OCI-LY7 (cell line): ENCODE results near the gene ADD1. TPM values are rescaled to one million over a fixed set of nuclear protein-coding genes. Genes with fewer than 3 reads are reported as not detected.

Source experiments
- BruUV-seq: library from RNA; stranded (reverse); fragments of 400-500 nt; replicated peaks from 2 replicates; lab custom pipeline; 2021; lab: Mats Ljungman, UMichigan
- CTCF ChIA-PET: fragments of 300-600 bp; sonication (Branson Sonifier 250); formaldehyde crosslinking; loops from one replicate; lab custom pipeline; 2022; ENCODE audit warnings: antibody characterized with exemption; ENCODE audit not compliant: unreplicated experiment; lab: Charles Lee
- POLR2A ChIA-PET: fragments of 300-600 bp; sonication (Branson Sonifier 250); formaldehyde crosslinking; loops from one replicate; lab custom pipeline; 2022; ENCODE audit warnings: antibody characterized with exemption; lab: Charles Lee
- DNase-seq: peaks from one replicate; pipeline ENCODE4 v3.0.0-alpha.2; 2015; ENCODE audit warnings: low spot score
- H2AFZ ChIP-seq: fragments of 200-600 bp; sonication (generic), shearing (Covaris generic); 2 replicates; pipeline ENCODE4 v1.6.1; 2014; ENCODE audit warnings: mild to moderate bottlenecking, antibody characterized with exemption, low read length, moderate library complexity
- H3K27ac ChIP-seq: fragments of 200-600 bp; sonication (generic); 2 replicates; pipeline ENCODE4 v1.5.1; 2014; ENCODE audit warnings: mixed run types, low read depth, mild to moderate bottlenecking, moderate library complexity, low read length, inconsistent platforms; ENCODE audit not compliant: poor library complexity, severe bottlenecking
- H3K36me3 ChIP-seq: fragments of 200-600 bp; sonication (generic); 2 replicates; pipeline ENCODE4 v1.6.1; 2014; ENCODE audit warnings: mild to moderate bottlenecking, antibody characterized with exemption, low read length, moderate library complexity, mixed read lengths; ENCODE audit not compliant: insufficient read depth
- H3K4me1 ChIP-seq: fragments of 200-600 bp; sonication (generic); 2 replicates; pipeline ENCODE4 v1.5.1; 2014; ENCODE audit warnings: mild to moderate bottlenecking, low read length; ENCODE audit not compliant: insufficient read depth, poor library complexity, severe bottlenecking
- H3K4me2 ChIP-seq: fragments of 200-600 bp; sonication (generic); 2 replicates; pipeline ENCODE4 v1.6.1; 2014; ENCODE audit warnings: mild to moderate bottlenecking, low read length
- H3K4me3 ChIP-seq: fragments of 200-600 bp; sonication (generic); 2 replicates; pipeline ENCODE4 v1.5.1; 2014; ENCODE audit warnings: mild to moderate bottlenecking, low read depth, low read length; ENCODE audit not compliant: poor library complexity, severe bottlenecking
- H3K79me2 ChIP-seq: fragments of 200-600 bp; sonication (generic); 2 replicates; pipeline ENCODE4 v1.6.1; 2016; ENCODE audit warnings: low read depth, mild to moderate bottlenecking, low read length, moderate library complexity, mixed read lengths; ENCODE audit not compliant: insufficient read depth
- H3K9me2 ChIP-seq: fragments of 200-600 bp; sonication (generic); 2 replicates; pipeline ENCODE4 v1.6.1; 2016; ENCODE audit warnings: mild to moderate bottlenecking, low read length, mixed read lengths; ENCODE audit not compliant: insufficient read depth
- H3K9me3 ChIP-seq: fragments of 200-600 bp; sonication (generic); 2 replicates; pipeline ENCODE4 v1.6.1; 2014; ENCODE audit warnings: mild to moderate bottlenecking, mixed run types, low read length, mixed read lengths
- H4K20me1 ChIP-seq: fragments of 200-600 bp; sonication (generic); 2 replicates; pipeline ENCODE4 v1.6.1; 2014; ENCODE audit warnings: mild to moderate bottlenecking, antibody characterized with exemption, low read length, moderate library complexity, mixed read lengths; ENCODE audit not compliant: insufficient read depth
- EZH2phosphoT487 ChIP-seq: fragments of 200-600 bp; sonication (generic); IDR thresholded peaks from 2 replicates; pipeline ENCODE4 v1.6.1; 2018; ENCODE audit warnings: low read depth, borderline replicate concordance, mild to moderate bottlenecking, mixed run types, antibody characterized with exemption, low read length, moderate library complexity, mixed read lengths
- intact Hi-C: fragments of 100-400 bp; cut with micrococcal nuclease; formaldehyde crosslinking; loops from one replicate; pipeline ENCODE4 v1.10.0; 2022; ENCODE audit not compliant: unreplicated experiment
- total RNA-seq, 2 experiments: library from RNA; depleted of rRNA in 1 of 2; stranded (reverse); fragments of >200 nt in 1 of 2; shearing (Covaris generic) in 1 of 2; gene quantifications; 2 replicates each; pipeline ENCODE4 v1.2.3, GENCODE V29; 2014 to 2022
- TF ChIP-seq, protein P1 (sequence below): fragments of 200-600 bp; sonication (generic); conservative IDR thresholded peaks from 2 replicates; pipeline ENCODE4 v1.5.1; 2014; ENCODE audit warnings: mild to moderate bottlenecking, antibody characterized with exemption, low read length, moderate library complexity, mixed read lengths

ADD1 gene
- total RNA-seq, 2 experiments from 2014 or later = 85.3 to 108 TPM

DNA sequence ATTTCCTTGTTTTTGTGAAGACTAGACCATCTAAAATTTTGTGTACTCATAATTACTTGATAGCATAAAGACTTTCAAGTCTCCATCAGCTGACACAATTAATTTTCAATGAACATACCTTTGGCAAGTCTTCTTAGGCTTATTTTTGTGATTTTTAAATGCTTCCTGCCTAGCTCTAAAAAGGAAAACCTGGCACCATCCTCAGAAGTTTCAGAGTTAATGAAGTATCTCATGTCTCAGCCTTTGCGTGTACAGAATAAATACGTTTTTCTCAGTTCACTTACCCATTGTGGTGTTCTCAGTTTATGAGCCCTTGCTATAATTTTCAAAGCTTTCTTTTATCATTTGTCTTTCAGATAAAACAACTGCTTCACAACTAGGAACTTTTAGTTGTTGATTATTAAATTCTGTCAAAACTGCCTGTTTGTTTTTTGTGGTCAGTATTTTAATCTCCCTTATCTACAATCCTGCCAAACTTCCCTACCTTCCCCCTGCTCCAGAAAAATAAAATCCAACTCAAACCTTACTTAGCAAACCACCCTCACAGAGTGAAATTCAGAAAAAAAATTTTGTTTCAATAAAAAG, 21.6 kb downstream of the ADD1 start:
- Histone ChIP-seq H3K27ac (no peak overlapping the region), H3K4me1 (peaks cover 11% of the 10 kb centered on the region), H3K36me3 (no peaks in the 10 kb centered on the region), H3K9me3 (no peaks in the 10 kb centered on the region), H3K4me2 (no peak overlapping the region), H2AFZ (no peak overlapping the region), H4K20me1 (peaks cover 14% of the 10 kb centered on the region), H3K79me2 (no peaks in the 10 kb centered on the region), H3K9me2 (no peaks in the 10 kb centered on the region), H3K4me3 (no peak overlapping the region)
- ChIA-PET CTCF (no interaction called here), POLR2A (interaction anchor here (0.7 kb wide), 1 partner anchor 10 kb away, joined by 3 read pairs; no protein-coding TSS in a partner anchor)
- TF ChIP-seq, protein P1, sequence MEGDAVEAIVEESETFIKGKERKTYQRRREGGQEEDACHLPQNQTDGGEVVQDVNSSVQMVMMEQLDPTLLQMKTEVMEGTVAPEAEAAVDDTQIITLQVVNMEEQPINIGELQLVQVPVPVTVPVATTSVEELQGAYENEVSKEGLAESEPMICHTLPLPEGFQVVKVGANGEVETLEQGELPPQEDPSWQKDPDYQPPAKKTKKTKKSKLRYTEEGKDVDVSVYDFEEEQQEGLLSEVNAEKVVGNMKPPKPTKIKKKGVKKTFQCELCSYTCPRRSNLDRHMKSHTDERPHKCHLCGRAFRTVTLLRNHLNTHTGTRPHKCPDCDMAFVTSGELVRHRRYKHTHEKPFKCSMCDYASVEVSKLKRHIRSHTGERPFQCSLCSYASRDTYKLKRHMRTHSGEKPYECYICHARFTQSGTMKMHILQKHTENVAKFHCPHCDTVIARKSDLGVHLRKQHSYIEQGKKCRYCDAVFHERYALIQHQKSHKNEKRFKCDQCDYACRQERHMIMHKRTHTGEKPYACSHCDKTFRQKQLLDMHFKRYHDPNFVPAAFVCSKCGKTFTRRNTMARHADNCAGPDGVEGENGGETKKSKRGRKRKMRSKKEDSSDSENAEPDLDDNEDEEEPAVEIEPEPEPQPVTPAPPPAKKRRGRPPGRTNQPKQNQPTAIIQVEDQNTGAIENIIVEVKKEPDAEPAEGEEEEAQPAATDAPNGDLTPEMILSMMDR = no peak
- TF ChIP-seq EZH2phosphoT487 = no peak
- BruUV-seq = no TSS peak
- DNase-seq = no peak
- intact Hi-C loops = loop anchor here (2.0 kb wide), 1 partner anchor 52 kb away; no protein-coding TSS in a partner anchor

DNA sequence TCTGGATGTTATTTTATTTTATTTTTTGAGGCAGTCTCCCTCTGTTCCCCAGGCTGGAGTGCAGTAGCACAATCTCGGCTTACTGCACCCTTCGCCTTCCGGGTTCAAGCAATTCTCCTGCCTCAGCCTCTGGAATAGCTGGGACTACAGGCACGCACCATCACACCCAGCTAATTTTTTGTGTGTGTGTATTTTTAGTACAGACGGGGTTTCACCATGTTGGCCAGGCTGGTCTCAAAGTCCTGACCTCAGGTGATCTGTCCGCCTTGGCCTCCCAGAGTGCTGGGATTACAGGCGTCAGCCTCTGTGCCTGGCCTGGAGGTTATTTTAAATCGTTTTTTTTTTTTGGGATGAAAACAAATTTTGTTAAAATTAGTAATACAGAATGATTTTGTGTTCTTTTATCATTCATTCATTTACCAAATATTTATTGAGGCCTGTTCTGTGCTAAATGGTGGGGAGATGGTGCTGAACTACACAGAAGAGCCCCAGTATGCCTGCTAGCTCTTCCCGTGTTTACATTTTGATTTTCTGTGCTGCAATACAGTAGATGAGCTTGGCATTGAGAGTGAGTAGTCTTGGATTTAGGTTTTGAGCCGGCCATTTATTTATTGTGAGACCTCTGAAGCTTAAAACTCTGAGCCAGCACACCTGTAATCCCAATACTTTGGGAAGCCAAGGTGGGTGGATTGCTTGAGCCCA, 22.7 kb downstream of the ADD1 start:
- no peaks in the 10 kb centered on the region for H3K36me3 ChIP-seq
- H3K9me3 ChIP-seq = no peaks in the 10 kb centered on the region
- H4K20me1 ChIP-seq = peaks cover 5% of the 10 kb centered on the region
- no peaks in the 10 kb centered on the region for H3K79me2 ChIP-seq
- intact Hi-C loops = no loop called here
- ChIA-PET CTCF (interaction anchor here (0.6 kb wide), 1 partner anchor 42 kb away, joined by 4 read pairs; no protein-coding TSS in a partner anchor), POLR2A (no interaction called here)
- no TSS peak for BruUV-seq
- no peak overlapping the region for H3K27ac ChIP-seq
- H2AFZ ChIP-seq = no peak overlapping the region
- H3K4me3 ChIP-seq = no peak overlapping the region
- no peak overlapping the region for H3K4me2 ChIP-seq
- no peak for TF ChIP-seq EZH2phosphoT487
- TF ChIP-seq, protein P1 = no peak
- no peak for DNase-seq
- H3K4me1 ChIP-seq = peaks cover 11% of the 10 kb centered on the region
- no peaks in the 10 kb centered on the region for H3K9me2 ChIP-seq

DNA sequence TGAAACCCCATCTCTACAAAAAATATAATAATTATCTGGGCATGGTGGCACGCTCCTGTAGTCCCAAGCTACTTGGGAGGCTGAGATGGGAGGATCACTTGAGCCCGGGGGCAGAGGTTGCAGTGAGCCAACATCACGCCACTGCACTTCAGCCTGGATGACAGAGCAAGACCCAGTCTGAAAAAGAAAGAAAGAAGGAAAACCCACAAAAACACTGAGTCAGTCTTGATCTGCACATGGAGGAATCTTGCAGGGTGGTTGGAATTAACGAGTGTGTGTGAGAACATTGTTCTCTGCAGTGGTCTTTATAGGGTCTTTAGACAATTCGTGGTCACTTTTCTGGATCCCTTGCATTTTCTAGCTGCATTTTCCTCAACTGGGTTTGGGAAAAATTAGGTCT, 23.2 kb downstream of the ADD1 start:
- Histone ChIP-seq H4K20me1 (peaks cover 5% of the 10 kb centered on the region), H2AFZ (no peak overlapping the region), H3K4me1 (peaks cover 11% of the 10 kb centered on the region), H3K79me2 (no peaks in the 10 kb centered on the region), H3K27ac (no peak overlapping the region), H3K9me3 (no peaks in the 10 kb centered on the region), H3K9me2 (no peaks in the 10 kb centered on the region), H3K4me2 (no peak overlapping the region), H3K36me3 (no peaks in the 10 kb centered on the region), H3K4me3 (no peak overlapping the region)
- TF ChIP-seq, protein P1 = no peak
- no TSS peak for BruUV-seq
- ChIA-PET CTCF (interaction anchor here (0.6 to 0.8 kb wide), 2 partner anchors 24 to 41 kb away, joined by 3 to 4 read pairs; no protein-coding TSS in a partner anchor), POLR2A (no interaction called here)
- no peak for DNase-seq
- intact Hi-C loops = no loop called here
